HG03066 (cell line): ENCODE results near the gene GPATCH11.

ENCODE experiments used
- ATAC-seq: cut with Tn5 transposase; IDR thresholded peaks from one replicate; pipeline ENCODE4 v1.9.1; 2021; ENCODE audit warnings: low read depth; ENCODE audit not compliant: unreplicated experiment

The GPATCH11 gene

DNA sequence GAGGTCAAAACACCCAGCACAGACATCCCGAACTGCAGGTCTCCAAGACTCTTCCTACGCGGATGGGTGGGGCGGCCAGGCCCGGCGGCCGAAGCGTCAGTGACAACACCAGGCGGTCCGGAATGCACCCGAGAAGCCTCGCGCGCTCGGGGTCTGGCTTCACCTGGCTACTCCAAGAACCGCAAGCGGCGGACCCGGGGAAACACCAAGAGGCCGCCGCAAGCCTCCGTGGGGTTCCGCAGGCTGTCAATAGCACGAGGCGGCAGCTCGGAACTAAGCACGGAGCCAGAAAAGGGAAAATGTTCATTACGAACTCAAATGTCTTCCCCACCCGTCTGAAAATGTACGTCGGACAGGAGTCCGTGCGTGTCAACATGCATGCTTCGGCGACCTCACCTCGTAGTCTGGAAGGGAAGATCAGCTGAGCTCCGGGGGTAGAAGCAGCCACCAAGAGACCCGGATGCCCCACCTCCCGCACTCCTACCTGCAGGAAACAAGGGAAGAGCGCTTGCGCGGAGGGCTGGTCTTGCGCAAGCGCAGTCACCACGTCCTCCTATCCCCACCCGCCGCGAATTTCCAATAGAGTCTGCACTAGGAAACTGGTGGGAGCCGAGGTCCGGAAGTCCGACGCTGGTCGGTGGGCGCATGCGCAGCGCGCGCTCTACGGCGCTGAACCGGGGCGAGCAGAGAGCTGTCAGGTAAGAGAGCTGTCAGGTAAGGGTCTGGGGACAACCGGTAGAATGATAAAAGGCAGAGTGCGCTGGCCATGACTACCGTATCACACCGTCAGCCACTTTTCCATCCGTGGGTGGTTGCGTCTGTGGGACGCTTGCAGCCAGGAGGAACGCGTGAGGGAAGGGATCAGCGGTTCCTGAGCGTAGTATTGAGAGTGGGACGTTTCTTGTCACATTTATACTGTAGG lies at the start of gene GPATCH11, which contains the start of gene HEATR5B:
GPATCH11 (plus strand) TSS at position 646 of the 922 bp plus-strand sequence. CDS start 3,864 bp downstream, outside the sequence.
HEATR5B (minus strand) TSS at position 500 of the 922 bp plus-strand sequence. CDS start 958 bp downstream, outside the sequence.
- ATAC-seq = peak; percentile 82

DNA sequence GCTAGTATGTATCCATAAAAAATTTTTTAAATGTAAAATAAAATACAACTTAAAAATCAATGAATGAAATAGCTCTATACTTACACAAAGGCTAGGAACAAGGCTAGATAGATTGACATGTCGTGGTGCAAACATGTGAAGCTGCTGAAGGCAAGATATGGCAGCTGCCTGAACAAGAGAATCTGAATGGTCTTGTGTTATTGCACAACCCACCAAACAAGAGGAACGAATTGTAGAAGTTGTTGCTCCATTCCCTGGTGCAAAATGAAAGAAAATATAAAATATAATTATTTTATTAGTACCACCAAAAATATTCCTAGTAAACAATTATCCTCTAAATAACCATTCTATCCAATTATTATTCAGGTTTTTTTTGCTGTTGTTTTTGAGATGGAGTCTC lies 46.5 kb upstream of the GPATCH11 start:
- no peak for ATAC-seq

DNA sequence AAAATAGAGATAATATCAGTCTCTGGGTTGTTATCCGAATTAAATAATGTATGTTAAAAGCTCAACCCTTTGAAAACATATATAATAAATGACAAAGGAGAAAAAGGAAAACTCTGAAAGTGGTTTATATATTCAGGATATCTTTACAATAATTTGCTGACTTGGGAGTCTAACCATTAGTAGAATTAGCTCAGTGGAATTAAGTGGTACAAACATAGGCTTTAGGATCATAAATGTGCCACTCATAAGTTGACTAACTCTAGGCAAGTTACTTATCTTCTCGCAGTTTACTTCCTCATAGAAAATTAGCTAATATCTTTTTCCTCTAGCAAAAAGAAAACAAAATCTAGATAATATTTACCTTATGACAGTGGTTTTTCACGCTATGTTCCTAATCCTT lies 44.7 kb upstream of the GPATCH11 start:
- no peak for ATAC-seq

DNA sequence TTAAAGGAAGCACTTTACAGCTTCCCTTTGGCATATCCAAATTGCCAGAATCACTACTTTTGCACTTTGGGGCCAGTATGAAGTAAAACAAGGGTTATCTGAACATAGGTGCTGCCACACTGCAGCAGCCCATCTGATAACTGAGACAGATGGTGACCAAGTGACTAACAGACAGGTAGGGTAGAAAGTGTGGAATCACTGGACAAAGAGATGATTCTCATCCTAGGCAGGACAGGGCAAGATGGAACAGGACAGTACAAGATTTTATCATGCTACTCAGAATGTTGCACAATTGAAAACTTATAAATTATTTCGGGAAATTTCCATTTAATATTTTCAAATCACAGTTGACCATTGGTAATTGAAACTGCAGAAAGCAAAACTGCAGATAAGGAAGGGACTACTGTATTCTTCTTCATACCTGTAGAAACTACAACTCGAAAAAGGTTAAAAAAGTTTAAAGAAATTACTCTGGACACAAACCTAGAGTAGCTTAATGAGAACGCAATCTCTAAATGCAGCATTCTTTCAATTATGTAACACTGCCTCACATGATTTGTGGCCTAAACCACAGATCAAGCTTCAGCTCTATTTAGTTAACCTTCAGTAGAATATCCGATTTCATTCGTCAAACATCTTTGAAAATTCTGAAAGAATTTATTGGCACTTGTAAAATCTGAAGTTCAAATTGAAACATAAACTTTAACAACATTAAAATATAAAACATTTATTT lies 31.6 kb upstream of the GPATCH11 start:
- no peak for ATAC-seq

DNA sequence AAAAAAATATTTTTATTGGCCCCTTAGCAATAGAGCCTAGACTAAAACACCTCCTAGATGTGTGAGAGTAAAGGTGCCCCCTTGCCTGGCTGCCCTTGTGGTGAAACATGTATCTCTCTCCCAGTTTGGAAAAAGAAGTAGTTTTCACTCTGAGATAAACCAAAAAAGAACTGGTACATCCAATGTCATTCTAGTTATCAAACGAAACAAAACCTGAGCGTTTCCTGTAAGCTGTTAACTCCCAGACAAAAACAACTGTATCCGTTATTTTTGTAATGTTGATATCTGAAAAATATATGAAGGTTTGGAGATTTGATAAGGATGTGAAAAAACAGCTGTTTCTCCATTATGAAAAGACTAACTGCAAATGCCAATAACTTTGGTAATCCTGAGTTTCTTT lies 24.5 kb upstream of the GPATCH11 start:
- no peak for ATAC-seq

GRCh38 chr2:37060446-37060845 lies 23.9 kb upstream of the GPATCH11 start:
- ATAC-seq = no peak

- ATAC-seq = no peak
Observed at GRCh38 chr2:37061013-37061711, 23.2 kb upstream of the GPATCH11 start.

- ATAC-seq = no peak
Observed at GRCh38 chr2:37061776-37062175, 22.5 kb upstream of the GPATCH11 start.

DNA sequence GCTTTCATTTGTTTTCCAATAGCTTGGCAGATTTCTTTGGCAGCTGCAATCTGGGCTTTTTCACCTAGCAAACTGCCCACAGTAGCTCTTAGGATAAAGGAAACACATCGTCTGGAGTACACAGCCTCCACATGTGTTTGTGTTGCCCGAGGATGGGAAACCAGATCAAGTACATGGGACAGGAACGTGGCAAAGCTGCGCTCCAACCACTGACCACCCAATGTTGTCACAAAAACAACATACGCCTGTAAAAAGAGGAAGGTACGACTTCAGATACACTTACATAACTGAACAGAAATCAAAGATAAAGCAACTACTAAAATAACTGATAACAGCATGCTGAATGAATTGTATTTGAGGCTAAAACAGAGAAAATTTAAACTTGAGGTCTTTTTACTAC lies 15.6 kb upstream of the GPATCH11 start:
- no peak for ATAC-seq

DNA sequence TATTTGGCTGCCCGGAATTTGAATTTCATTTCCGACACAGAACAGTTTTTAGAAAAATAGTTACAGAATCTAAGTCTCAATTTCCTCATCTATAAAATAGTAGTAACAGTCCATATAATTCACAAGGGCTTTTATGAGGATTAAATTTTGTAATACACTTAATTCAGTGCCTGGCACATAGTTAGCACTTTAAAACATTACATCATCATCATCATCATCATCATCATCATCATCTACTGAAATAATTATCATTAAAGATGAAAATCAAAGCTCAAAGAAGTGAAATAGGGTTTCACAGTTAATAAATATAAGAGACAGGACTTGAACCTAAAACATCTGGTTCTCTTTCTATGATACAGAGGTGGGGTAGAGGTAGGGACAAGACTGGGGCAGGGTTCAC lies 13.4 kb upstream of the GPATCH11 start:
- no peak for ATAC-seq

- ATAC-seq = no peak
Observed at GRCh38 chr2:37080266-37080665, 4.1 kb upstream of the GPATCH11 start.

DNA sequence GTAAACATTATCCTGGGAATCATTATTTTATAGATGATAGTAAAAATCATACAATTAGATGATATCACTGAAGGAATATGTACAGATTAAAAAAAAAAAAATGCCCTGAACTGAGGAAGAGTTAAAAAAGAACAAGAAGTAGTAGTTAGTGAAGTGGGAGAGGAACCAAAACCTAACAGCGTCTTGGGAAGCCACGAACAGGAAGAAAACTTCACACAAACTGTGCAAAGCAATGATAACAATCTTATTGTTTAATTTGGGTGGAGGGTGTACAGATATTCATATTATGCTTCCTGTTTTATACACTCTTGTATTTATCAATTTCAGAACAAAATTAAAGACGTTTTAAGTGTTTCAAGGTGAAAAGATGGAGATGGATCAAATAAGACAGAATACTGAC lies 3.6 kb upstream of the GPATCH11 start:
- no peak for ATAC-seq

GRCh38 chr2:37084797-37085196 lies 479 bp downstream of the GPATCH11 start:
- ATAC-seq = no peak

GRCh38 chr2:37085731-37086147 lies 1.4 kb downstream of the GPATCH11 start:
- no peak for ATAC-seq

- ATAC-seq = peak; percentile 71
Observed at GRCh38 chr2:37090019-37090477, 5.7 kb downstream of the GPATCH11 start.

DNA sequence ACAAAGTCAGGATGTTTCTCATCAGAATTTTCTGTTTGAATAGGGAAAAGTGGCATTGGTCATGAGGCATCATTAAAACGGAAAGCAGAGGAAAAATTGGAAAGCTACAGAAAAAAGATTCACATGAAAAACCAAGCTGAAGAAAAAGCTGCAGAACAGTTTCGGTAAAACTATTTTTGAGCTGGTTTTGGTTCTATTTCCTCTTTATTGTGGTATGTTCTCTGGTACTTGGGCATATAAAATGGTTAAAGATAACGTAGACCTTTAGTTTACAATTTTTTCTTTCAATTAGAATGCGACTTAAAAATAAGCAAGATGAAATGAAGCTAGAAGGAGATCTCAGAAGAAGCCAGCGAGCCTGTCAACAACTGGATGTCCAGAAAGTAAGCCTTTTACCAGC lies 7.6 kb downstream of the GPATCH11 start:
- peak; percentile 59 for ATAC-seq

DNA sequence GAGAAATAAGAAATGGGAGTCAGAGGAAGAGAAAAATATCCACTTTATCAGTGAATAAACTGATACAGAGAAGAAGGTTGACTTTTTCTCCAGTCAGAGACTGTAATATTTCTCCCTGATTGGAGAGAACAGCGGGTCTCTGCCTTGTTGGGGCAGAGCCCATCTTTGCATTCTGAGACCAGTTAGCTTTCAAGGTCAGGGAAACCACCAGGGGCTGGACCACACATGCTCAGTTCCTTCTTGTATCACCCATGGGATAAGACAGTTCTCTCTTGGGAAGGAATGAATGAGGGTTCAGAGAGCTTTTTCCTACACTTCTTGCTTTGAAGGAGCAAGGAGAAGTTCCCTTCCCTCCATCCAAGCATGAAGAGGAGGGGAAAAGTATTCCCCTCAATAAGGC lies 12.2 kb downstream of the GPATCH11 start:
- no peak for ATAC-seq

DNA sequence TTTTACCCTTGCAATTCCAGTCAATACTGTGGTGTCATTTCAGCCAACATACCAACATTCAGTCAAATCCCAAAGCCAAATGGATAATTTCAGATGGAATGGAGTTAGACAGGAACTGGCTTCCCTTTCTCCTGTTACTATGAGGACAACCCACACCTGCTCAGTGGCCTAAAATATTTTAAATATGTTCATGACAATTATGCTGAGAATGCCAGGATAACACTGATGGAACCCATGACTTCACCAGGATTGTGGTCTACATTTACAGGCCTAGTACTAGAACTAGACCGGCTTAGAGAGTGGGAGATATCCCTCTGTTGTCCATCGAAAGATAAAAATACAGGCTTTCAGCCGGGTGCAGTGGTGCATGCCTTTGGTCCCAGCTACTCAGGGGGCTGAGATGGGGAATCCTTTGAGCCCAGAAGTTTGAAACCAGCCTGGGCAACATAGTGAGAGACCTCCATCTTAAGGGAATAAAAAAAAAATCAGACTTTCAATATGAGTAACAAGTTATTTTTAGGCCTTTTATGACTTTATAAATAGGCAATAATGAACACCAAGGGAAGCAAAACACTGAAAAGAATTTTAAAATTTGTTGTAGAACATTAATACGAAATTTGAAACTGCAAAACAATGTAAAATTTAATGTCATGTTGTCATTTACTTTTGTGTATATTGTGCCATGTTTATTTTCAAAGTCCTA lies 14.2 kb downstream of the GPATCH11 start:
- ATAC-seq = no peak

DNA sequence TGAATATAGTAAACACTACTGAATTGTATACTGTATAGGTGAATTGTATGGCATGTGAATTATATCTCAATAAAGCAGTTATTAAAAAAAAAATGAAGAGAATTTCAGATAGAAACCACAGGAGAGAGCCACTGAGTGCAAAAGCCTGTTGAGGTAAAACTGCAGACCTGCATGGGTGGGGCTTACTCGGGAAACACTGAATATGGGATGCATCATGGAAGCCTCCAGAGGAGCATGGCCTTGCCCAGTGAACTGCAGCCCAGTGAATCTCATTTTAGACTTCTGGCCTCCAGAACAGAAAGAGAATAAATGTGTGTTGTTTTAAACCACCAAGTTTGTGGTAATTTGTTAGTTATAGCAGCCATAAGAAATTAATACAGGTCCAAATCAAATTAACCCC lies 15.7 kb downstream of the GPATCH11 start:
- ATAC-seq = no peak

DNA sequence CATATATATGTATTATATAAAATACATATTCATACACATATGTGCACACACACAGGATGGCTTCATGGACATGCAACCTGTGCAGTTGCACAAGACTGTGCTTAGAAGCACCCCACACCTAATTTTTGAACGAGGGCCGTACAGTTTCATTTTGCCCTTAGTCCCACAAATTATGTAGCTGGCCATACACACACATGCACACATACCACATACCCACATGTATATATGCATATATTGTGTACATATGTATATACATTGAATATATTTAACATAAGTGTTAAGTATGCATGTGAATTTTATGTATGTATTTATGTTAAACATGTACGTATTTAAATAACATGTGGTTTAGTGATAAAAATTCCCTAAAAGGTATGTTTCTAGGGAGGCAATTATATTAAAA lies 18.3 kb downstream of the GPATCH11 start:
- ATAC-seq = no peak
